Measurements from ENCODE around the gene FAM174C. TPM values are rescaled to one million over a fixed set of nuclear protein-coding genes. Genes with fewer than 3 reads are reported as not detected.

The FAM174C gene
- total RNA-seq, 1 experiment from 2014 or later: 59.4 TPM

DNA sequence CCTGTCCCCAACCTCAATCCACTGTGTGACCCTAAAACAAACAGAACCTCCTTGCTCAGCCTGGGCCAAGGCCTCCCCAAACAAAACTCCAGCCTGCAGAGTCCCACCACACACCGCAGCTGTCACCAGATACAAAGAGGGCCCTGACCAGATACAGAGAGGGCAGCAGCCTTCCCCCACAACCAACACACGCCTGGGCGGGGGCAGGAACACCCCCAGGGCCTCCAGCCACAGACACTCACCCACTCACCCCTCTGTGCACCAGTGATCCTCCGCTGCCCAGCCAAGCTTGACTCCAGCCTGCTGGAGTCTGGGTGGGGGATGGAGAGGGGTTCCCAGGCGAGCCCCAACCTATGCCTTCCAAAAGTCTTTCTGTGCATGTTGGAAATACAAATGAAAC is 12.1 kb upstream of the FAM174C start:
- peaks cover 3% of the 10 kb centered on the region; the same call in 1 of the 2 replicates for H3K36me3 Mint-ChIP-seq
- H3K27ac Mint-ChIP-seq: peak overlapping the region; percentile 44; the same call in 1 of the 2 replicates
- no peaks in the 10 kb centered on the region for H3K9me3 Mint-ChIP-seq
- ATAC-seq (no peak), DNase-seq (ENCODE audit: low spot score) (no peak)
- ChIA-PET POLR2A (interaction anchor here (1.5 kb wide), 1 partner anchor 19 kb away, joined by 4 read pairs; no protein-coding TSS in a partner anchor), CTCF (interaction anchor here (0.6 to 15.6 kb wide), 2 partner anchors 17 to 20 kb away, joined by 3 to 648 read pairs; partner anchors contain the start of gene ATP5F1D)
- peak overlapping the region; percentile 39 for H3K4me3 Mint-ChIP-seq
- H3K27me3 Mint-ChIP-seq (ENCODE audit: low read depth): peaks cover 5% of the 10 kb centered on the region
- H3K4me1 Mint-ChIP-seq: peaks cover 57% of the 10 kb centered on the region
- TF ChIP-seq ETV6 (CRISPR knock-in tag; IDR thresholded peaks at IDR 0.05) (no peak), EMX1 (CRISPR knock-in tag; IDR thresholded peaks at IDR 0.05) (no peak), MXD4 (CRISPR knock-in tag; IDR thresholded peaks at IDR 0.05; ENCODE audit: borderline replicate concordance) (no peak), GABPB1 (CRISPR knock-in tag; IDR thresholded peaks at IDR 0.05) (no peak)
- TF ChIP-seq, protein P1, sequence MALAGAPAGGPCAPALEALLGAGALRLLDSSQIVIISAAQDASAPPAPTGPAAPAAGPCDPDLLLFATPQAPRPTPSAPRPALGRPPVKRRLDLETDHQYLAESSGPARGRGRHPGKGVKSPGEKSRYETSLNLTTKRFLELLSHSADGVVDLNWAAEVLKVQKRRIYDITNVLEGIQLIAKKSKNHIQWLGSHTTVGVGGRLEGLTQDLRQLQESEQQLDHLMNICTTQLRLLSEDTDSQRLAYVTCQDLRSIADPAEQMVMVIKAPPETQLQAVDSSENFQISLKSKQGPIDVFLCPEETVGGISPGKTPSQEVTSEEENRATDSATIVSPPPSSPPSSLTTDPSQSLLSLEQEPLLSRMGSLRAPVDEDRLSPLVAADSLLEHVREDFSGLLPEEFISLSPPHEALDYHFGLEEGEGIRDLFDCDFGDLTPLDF (CRISPR knock-in tag; IDR thresholded peaks at IDR 0.05): no peak
- TF ChIP-seq, protein P2, sequence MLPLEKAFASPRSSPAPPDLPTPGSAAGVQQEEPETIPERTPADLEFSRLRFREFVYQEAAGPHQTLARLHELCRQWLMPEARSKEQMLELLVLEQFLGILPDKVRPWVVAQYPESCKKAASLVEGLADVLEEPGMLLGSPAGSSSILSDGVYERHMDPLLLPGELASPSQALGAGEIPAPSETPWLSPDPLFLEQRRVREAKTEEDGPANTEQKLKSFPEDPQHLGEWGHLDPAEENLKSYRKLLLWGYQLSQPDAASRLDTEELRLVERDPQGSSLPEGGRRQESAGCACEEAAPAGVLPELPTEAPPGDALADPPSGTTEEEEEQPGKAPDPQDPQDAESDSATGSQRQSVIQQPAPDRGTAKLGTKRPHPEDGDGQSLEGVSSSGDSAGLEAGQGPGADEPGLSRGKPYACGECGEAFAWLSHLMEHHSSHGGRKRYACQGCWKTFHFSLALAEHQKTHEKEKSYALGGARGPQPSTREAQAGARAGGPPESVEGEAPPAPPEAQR (CRISPR knock-in tag; IDR thresholded peaks at IDR 0.05): no peak
- TF ChIP-seq, protein P3, sequence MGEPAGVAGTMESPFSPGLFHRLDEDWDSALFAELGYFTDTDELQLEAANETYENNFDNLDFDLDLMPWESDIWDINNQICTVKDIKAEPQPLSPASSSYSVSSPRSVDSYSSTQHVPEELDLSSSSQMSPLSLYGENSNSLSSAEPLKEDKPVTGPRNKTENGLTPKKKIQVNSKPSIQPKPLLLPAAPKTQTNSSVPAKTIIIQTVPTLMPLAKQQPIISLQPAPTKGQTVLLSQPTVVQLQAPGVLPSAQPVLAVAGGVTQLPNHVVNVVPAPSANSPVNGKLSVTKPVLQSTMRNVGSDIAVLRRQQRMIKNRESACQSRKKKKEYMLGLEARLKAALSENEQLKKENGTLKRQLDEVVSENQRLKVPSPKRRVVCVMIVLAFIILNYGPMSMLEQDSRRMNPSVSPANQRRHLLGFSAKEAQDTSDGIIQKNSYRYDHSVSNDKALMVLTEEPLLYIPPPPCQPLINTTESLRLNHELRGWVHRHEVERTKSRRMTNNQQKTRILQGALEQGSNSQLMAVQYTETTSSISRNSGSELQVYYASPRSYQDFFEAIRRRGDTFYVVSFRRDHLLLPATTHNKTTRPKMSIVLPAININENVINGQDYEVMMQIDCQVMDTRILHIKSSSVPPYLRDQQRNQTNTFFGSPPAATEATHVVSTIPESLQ (CRISPR knock-in tag; IDR thresholded peaks at IDR 0.05): no peak

DNA sequence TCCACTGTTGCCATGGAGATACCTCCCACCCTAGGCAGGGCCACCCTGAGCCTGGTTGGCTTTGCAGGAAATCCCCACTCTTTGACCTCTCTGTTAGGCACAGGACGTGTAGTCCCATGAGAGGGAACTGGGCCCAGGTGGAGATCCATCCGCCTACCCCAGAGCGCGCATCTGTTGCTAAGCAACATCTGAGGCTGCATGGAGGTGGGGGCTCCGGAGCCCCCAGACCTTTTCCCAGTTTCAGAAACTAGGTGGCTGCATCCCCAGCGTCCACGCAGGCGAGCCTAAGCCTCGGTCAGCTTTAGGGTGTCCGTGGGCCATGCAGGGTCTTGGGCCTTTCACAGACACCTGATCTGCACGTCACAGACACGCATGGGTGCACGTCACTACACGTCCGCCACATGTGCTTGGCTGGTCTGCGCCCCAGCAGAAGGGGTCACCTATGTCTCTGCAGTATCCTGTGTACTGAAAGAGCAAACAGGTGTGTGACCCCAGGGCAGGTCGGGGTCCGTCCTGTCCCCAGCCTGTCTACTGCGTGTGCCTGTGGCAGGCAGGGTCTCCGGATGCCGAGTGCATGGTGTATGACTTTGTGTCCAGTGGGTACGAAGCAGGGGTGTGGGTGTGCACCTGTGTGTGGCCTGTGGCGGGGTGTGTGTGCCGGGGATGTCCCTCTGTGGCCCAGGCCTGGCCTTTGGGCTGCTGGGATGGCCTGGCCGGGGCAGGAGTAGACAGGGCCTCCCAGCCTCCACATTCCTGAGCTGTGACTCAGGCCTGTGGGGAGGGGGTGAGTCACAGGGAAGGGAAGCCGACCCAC is 10.3 kb upstream of the FAM174C start:
- Mint-ChIP-seq H3K4me1 (peaks cover 51% of the 10 kb centered on the region), H3K9me3 (no peaks in the 10 kb centered on the region), H3K27me3 (ENCODE audit: low read depth) (peaks cover 7% of the 10 kb centered on the region), H3K27ac (peak overlapping the region; percentile 90), H3K4me3 (peak overlapping the region; percentile 62), H3K36me3 (peaks cover 3% of the 10 kb centered on the region)
- ATAC-seq: no peak
- peak; percentile 77 for DNase-seq (ENCODE audit: low spot score)
- ChIA-PET POLR2A (interaction anchor here (0.5 to 2.3 kb wide), 3 partner anchors 20 to 444 kb away, joined by 3 to 37 read pairs (median 3); no protein-coding TSS in a partner anchor), CTCF (interaction anchor here (1.4 to 15.6 kb wide), 7 partner anchors 15 to 226 kb away, joined by 5 to 648 read pairs (median 8); partner anchors contain the start of genes ATP5F1D and REEP6)
- TF ChIP-seq ZNF423 (CRISPR knock-in tag; IDR thresholded peaks at IDR 0.05) (no peak), JUN (CRISPR knock-in tag; IDR thresholded peaks at IDR 0.05) (peak; percentile 92; the same call in 1 of the 2 replicates), ELF4 (CRISPR knock-in tag; IDR thresholded peaks at IDR 0.05; ENCODE audit: low read depth) (no peak), TEAD1 (CRISPR knock-in tag; IDR thresholded peaks at IDR 0.05) (peak; percentile 81; the same call in 1 of the 2 replicates), ZNF671 (CRISPR knock-in tag; IDR thresholded peaks at IDR 0.05) (no peak), GTF2I (CRISPR knock-in tag; conservative IDR thresholded peaks at IDR 0.05) (0 out of 2 replicates have a peak, but pooled peaks have one; percentile 42), TEAD4 (CRISPR knock-in tag; IDR thresholded peaks at IDR 0.05) (peak; percentile 81; the same call in 1 of the 2 replicates), ZNF121 (CRISPR knock-in tag; IDR thresholded peaks at IDR 0.05) (peak; percentile 97), ZNF219 (CRISPR knock-in tag; IDR thresholded peaks at IDR 0.05; ENCODE audit: borderline replicate concordance) (no peak), GABPB1 (CRISPR knock-in tag; IDR thresholded peaks at IDR 0.05) (peak; percentile 49; the same call in 1 of the 2 replicates), CBFB (CRISPR knock-in tag; IDR thresholded peaks at IDR 0.05; ENCODE audit: low read depth) (no peak)
- TF ChIP-seq, protein P4, sequence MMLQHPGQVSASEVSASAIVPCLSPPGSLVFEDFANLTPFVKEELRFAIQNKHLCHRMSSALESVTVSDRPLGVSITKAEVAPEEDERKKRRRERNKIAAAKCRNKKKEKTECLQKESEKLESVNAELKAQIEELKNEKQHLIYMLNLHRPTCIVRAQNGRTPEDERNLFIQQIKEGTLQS (CRISPR knock-in tag; conservative IDR thresholded peaks at IDR 0.05): peak; percentile 88; the same call in 1 of the 2 replicates
- TF ChIP-seq, protein P5, sequence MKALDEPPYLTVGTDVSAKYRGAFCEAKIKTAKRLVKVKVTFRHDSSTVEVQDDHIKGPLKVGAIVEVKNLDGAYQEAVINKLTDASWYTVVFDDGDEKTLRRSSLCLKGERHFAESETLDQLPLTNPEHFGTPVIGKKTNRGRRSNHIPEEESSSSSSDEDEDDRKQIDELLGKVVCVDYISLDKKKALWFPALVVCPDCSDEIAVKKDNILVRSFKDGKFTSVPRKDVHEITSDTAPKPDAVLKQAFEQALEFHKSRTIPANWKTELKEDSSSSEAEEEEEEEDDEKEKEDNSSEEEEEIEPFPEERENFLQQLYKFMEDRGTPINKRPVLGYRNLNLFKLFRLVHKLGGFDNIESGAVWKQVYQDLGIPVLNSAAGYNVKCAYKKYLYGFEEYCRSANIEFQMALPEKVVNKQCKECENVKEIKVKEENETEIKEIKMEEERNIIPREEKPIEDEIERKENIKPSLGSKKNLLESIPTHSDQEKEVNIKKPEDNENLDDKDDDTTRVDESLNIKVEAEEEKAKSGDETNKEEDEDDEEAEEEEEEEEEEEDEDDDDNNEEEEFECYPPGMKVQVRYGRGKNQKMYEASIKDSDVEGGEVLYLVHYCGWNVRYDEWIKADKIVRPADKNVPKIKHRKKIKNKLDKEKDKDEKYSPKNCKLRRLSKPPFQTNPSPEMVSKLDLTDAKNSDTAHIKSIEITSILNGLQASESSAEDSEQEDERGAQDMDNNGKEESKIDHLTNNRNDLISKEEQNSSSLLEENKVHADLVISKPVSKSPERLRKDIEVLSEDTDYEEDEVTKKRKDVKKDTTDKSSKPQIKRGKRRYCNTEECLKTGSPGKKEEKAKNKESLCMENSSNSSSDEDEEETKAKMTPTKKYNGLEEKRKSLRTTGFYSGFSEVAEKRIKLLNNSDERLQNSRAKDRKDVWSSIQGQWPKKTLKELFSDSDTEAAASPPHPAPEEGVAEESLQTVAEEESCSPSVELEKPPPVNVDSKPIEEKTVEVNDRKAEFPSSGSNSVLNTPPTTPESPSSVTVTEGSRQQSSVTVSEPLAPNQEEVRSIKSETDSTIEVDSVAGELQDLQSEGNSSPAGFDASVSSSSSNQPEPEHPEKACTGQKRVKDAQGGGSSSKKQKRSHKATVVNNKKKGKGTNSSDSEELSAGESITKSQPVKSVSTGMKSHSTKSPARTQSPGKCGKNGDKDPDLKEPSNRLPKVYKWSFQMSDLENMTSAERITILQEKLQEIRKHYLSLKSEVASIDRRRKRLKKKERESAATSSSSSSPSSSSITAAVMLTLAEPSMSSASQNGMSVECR (CRISPR knock-in tag; IDR thresholded peaks at IDR 0.05; ENCODE audit: borderline replicate concordance): no peak
- TF ChIP-seq, protein P6, sequence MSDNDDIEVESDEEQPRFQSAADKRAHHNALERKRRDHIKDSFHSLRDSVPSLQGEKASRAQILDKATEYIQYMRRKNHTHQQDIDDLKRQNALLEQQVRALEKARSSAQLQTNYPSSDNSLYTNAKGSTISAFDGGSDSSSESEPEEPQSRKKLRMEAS (CRISPR knock-in tag; IDR thresholded peaks at IDR 0.05): no peak
- TF ChIP-seq, protein P7, sequence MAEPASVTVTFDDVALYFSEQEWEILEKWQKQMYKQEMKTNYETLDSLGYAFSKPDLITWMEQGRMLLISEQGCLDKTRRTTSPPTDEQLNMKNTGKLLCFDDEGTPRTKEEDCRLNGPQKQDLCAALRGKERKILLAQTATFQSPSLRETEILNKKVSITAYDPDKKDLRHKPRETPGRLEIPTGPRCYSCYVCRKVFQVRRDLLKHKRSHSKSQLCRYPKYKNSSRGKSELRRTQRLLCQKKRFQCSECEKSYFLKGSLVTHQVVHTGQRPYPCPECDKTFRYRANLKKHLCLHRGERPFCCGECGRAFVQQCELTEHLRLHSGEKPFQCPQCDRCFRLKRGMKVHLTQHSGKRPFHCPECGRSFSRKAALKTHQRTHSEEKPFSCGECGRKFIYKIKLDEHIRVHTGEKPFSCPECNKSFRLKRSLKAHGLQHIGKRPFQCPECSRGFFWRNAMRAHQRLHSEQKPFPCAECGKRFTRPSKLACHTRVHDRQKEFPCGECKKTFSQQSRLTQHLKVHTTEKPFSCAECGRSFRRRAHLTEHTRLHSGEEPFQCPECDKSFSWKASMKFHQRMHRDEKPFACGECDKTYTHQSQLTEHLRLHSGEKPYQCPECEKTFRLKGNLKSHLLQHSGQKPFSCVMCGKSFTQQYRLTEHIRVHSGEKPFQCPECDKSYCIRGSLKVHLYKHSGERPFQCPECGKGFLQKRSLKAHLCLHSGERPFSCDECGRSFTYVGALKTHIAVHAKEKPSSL (CRISPR knock-in tag; conservative IDR thresholded peaks at IDR 0.05): no peak

Data from WTC11 (cell line).